CD4-positive, alpha-beta memory T cell (primary cell): Measurements from ENCODE around the gene UBAC1. TPM values are rescaled to one million over a fixed set of nuclear protein-coding genes. Genes with fewer than 3 reads are reported as not detected.

Experiments
- CTCF ChIA-PET: fragments of 350-600 bp; sonication (Branson Sonifier 250); formaldehyde crosslinking; loops from one replicate; lab custom pipeline; 2021; ENCODE audit warnings: inconsistent platforms; ENCODE audit not compliant: partially characterized antibody; lab: Charles Lee
- POLR2A ChIA-PET: fragments of 350-600 bp; sonication (Branson Sonifier 250); formaldehyde crosslinking; loops from one replicate; lab custom pipeline; 2021; ENCODE audit not compliant: partially characterized antibody; lab: Charles Lee
- DNase-seq, 5 donors: peaks; one replicate each; pipeline versions ENCODE4 v3.0.0 to v3.0.0-alpha.2; 2020 to 2022; ENCODE audit warnings: mixed read lengths in 1 of 5
- H3K27ac ChIP-seq: one replicate; pipeline ENCODE4 v1.7.0; 2013; ENCODE audit warnings: low read depth, low read length
- H3K27me3 ChIP-seq: 2 replicates; pipeline ENCODE4 v1.7.0; 2013; ENCODE audit warnings: mild to moderate bottlenecking, low read length, moderate library complexity; ENCODE audit not compliant: insufficient read depth
- H3K36me3 ChIP-seq: 2 replicates; pipeline ENCODE4 v1.7.0; 2013; ENCODE audit warnings: mild to moderate bottlenecking, low read length, moderate library complexity; ENCODE audit not compliant: insufficient read depth
- H3K4me1 ChIP-seq: 2 replicates; pipeline ENCODE4 v1.7.0; 2013; ENCODE audit warnings: mild to moderate bottlenecking, low read length, moderate library complexity; ENCODE audit not compliant: insufficient read depth
- H3K4me3 ChIP-seq, 2 donors: one replicate each; pipeline ENCODE4 v1.7.0; 2013; ENCODE audit warnings: low read length in 2 of 2, mild to moderate bottlenecking in 1 of 2
- H3K9me3 ChIP-seq, 2 donors: one replicate each; pipeline ENCODE4 v1.7.0; 2013; ENCODE audit warnings: low read length in 2 of 2, control low read depth in 1 of 2; ENCODE audit not compliant: control insufficient read depth in 1 of 2
- H3K27ac Mint-ChIP-seq, 7 donors: one replicate each; pipeline ENCODE4 v1.8.0; 2020 to 2021; ENCODE audit warnings: mixed read lengths in 7 of 7, mild to moderate bottlenecking in 6 of 7, inconsistent platforms in 3 of 7, moderate library complexity in 3 of 7
- H3K27me3 Mint-ChIP-seq, 2 donors: one replicate each; pipeline ENCODE4 v1.8.0; 2020 to 2021; ENCODE audit warnings: mixed read lengths in 2 of 2
- H3K36me3 Mint-ChIP-seq, 2 donors: one replicate each; pipeline ENCODE4 v1.8.0; 2020 to 2021; ENCODE audit warnings: mixed read lengths in 2 of 2, inconsistent platforms in 1 of 2, mild to moderate bottlenecking in 1 of 2
- H3K4me1 Mint-ChIP-seq, 4 donors: one replicate each; pipeline ENCODE4 v1.8.0; 2020 to 2021; ENCODE audit warnings: mixed read lengths in 4 of 4, mild to moderate bottlenecking in 1 of 4
- H3K4me3 Mint-ChIP-seq, 8 donors: one replicate each; pipeline ENCODE4 v1.8.0; 2020 to 2021; ENCODE audit warnings: mixed read lengths in 8 of 8, mild to moderate bottlenecking in 7 of 8, moderate library complexity in 6 of 8, inconsistent platforms in 3 of 8
- H3K9me3 Mint-ChIP-seq, 8 donors: one replicate each; pipeline ENCODE4 v1.8.0; 2020 to 2021; ENCODE audit warnings: mixed read lengths in 8 of 8, mild to moderate bottlenecking in 5 of 8, inconsistent platforms in 3 of 8, moderate library complexity in 1 of 8
- intact Hi-C: fragments of 100-400 bp; cut with micrococcal nuclease; formaldehyde crosslinking; loops from one replicate; pipeline ENCODE4 v1.15.1; 2023
- polyA plus RNA-seq, 2 donors: library from polyadenylated mRNA; unstranded; fragments of 300-500 nt; fragmentation: Illumina TruSeq; gene quantifications; one replicate each; pipeline ENCODE4 v1.2.3, GENCODE V29; 2021
- total RNA-seq, 2 experiments: library from RNA; stranded (reverse); gene quantifications; one replicate each; pipeline ENCODE4 v1.2.3, GENCODE V29; 2021

Gene UBAC1
- total and polyA plus RNA-seq, 4 experiments from 2014 or later = 23.0 to 32.8 (median 28.1) TPM

DNA sequence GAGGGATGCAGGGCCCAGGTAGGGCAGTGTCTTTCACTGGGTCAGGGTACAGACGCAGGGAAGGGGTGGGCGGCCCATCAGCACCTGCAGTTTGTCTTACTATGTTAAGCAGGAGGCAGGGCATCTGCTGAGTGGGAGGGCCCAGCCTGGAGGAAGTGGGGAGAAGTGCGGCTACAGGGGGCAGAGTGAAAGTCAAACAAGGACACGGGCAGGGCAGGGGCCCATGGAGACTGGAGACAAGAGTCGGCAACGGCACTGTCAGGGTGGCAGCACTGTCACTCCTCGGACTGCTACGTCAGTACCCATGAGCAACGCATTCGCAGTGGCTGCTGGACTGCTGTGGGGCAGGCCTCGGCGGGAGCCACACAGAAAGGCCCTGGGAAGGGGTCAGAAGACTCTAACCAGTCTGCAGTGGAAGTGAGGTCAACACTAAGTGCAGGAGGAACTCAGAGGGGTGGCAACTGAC lies 73.6 kb downstream of the UBAC1 start:
- ChIA-PET CTCF (interaction anchor here (1.0 to 1.7 kb wide), 2 partner anchors 11 to 13 kb away, joined by 3 read pairs; no protein-coding TSS in a partner anchor), POLR2A (no interaction called here)
- Histone ChIP-seq H3K27ac (peak overlapping the region; percentile 33), H3K9me3 (no peaks in the 10 kb centered on the region), H3K4me1 (peaks cover 74% of the 10 kb centered on the region), H3K27me3 (no peaks in the 10 kb centered on the region), H3K36me3 (no peaks in the 10 kb centered on the region), H3K4me3 (peak overlapping the region in 1 of 2 donors; percentile 6)
- H3K27ac Mint-ChIP-seq = peak overlapping the region; percentile 70 to 96 (median 92)
- H3K4me3 Mint-ChIP-seq = peak overlapping the region; percentile 71 to 86 (median 82)
- DNase-seq = peak; percentile 50 to 75 (median 67)
- peaks cover 62 to 98% (median 74%) of the 10 kb centered on the region in 4 donors for H3K4me1 Mint-ChIP-seq
- no peaks in the 10 kb centered on the region for H3K9me3 Mint-ChIP-seq
- H3K36me3 Mint-ChIP-seq = peaks cover 0 to 3% of the 10 kb centered on the region in 2 donors
- intact Hi-C loops = no loop called here
- H3K27me3 Mint-ChIP-seq = no peaks in the 10 kb centered on the region

DNA sequence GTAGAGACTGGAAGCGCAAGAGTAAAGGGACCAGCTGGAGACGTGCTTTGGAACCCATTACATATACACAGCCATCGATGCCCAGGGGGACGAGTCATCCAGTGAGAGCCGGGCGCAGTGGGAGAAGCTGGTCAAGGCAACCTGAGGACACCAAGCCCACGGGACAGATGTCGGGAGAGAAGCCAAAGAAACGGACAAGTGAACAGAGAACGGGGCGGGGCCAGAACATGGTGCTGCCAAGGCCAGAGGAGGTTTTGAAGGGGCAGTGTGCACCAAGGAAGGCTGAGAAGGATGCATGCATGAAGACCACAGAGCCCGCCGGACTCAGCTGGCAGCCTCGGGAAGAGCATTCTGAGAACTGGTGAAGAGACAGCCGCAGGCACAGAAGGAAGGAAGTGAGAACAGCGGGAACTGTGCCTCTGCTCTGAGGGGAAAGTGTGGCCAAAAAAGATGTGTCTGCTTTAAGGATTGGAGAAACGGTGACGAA lies 74.1 kb downstream of the UBAC1 start:
- POLR2A ChIA-PET = no interaction called here
- Mint-ChIP-seq H3K4me3 (peak overlapping the region; percentile 71 to 86 (median 82)), H3K9me3 (no peaks in the 10 kb centered on the region), H3K27me3 (no peaks in the 10 kb centered on the region), H3K36me3 (peaks cover 0 to 3% of the 10 kb centered on the region in 2 donors), H3K4me1 (peaks cover 60 to 99% (median 72%) of the 10 kb centered on the region in 4 donors), H3K27ac (peak overlapping the region; percentile 70 to 96 (median 92))
- no peaks in the 10 kb centered on the region for H3K27me3 ChIP-seq
- peak overlapping the region in 1 of 2 donors; percentile 6 for H3K4me3 ChIP-seq
- peak overlapping the region; percentile 33 for H3K27ac ChIP-seq
- CTCF ChIA-PET = no interaction called here
- H3K4me1 ChIP-seq = peaks cover 74% of the 10 kb centered on the region
- no peak for DNase-seq
- intact Hi-C loops = no loop called here
- no peaks in the 10 kb centered on the region for H3K36me3 ChIP-seq
- H3K9me3 ChIP-seq = no peaks in the 10 kb centered on the region

DNA sequence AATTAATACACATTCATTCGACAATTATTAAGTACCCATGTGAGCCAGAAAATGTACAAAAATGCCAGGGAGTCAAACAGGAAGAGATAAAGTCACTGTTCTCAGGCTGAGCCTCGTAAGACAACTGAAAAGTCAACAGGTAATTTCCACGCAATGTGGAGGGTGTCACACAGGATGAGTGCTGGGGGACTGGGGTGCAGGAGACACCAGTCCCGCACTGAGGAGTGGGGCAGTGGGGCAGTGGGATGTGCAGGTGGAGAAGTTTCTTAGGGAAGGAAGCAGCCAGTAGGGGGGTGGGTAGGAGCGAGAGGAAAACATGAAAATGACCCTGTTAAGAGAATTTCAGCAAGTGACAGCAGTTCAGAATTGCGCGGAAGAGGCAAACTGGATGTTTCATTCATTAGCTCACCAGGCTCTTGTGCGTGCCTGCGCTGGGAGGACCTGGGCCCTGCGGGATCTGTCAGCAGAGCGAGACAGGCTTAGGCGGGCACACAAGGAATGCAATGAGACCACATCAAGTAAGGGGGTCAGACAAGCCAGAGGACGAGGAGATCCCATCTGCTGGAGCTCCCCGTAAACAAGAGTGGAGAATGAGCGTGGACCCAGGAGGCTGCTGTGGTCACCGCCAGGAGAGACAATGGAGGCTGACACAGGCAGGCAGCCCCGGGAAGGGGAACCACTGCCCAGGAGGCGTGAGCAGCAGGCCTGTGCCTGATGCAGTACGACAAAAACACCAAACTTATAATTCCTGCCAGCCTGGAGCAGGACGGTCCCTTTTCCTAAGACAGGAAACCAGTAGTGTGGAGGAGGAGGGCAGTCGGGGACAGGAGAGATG lies 74.8 kb downstream of the UBAC1 start:
- Histone ChIP-seq H3K36me3 (no peaks in the 10 kb centered on the region), H3K4me3 (no peak overlapping the region), H3K4me1 (peaks cover 72% of the 10 kb centered on the region), H3K27me3 (no peaks in the 10 kb centered on the region), H3K9me3 (no peaks in the 10 kb centered on the region), H3K27ac (peak overlapping the region; percentile 33)
- H3K4me1 Mint-ChIP-seq = peaks cover 56 to 92% (median 66%) of the 10 kb centered on the region in 4 donors
- POLR2A ChIA-PET = no interaction called here
- H3K36me3 Mint-ChIP-seq = peaks cover 2 to 3% of the 10 kb centered on the region in 2 donors
- no peak for DNase-seq
- no peaks in the 10 kb centered on the region for H3K9me3 Mint-ChIP-seq
- peak overlapping the region; percentile 34 to 96 (median 93) for H3K27ac Mint-ChIP-seq
- intact Hi-C loops = no loop called here
- CTCF ChIA-PET = no interaction called here
- no peaks in the 10 kb centered on the region for H3K27me3 Mint-ChIP-seq
- H3K4me3 Mint-ChIP-seq = peak overlapping the region; percentile 11 to 86 (median 82)

DNA sequence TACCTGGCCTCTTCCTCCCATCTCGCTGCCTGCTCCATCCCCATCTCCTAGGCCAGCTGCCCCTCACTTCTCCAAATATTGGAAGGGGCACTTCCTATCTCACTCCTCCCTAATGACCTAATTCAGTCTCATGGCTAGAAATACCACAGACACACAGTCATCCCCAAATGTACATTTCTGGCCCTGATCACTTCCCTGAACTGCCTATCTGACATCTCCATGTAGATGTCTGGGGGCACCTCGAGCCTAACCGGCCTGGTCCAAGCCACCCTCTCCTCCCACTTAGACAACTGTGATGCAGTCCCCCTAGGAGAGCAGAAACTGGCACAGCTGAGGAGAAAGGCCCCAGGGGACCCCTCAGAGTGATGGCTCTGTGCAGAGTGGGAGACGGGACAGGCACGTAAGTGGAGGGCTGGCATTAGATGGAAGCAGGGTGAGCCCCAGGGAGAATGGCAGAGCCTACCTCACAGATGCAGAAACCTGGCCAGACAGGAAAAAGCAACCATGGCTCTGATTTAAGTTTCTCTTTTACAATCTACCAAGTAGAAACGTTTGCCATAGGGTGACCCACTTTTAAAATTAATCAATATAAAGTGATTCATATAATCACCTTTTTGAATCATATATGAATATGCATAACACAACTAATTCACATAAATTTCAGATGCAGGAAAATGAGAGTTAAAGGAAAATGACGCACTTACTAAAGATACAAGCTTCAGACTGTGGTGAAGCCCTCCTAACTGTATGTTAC lies 75.9 kb downstream of the UBAC1 start:
- H3K27me3 ChIP-seq = no peaks in the 10 kb centered on the region
- no peaks in the 10 kb centered on the region for H3K36me3 ChIP-seq
- H3K27ac ChIP-seq = no peak overlapping the region
- peak overlapping the region; percentile 34 to 96 (median 93) for H3K27ac Mint-ChIP-seq
- peaks cover 3% of the 10 kb centered on the region in 2 donors for H3K36me3 Mint-ChIP-seq
- CTCF ChIA-PET = no interaction called here
- H3K4me1 ChIP-seq = peaks cover 63% of the 10 kb centered on the region
- DNase-seq = no peak
- no peaks in the 10 kb centered on the region for H3K27me3 Mint-ChIP-seq
- H3K9me3 ChIP-seq = no peaks in the 10 kb centered on the region
- H3K4me1 Mint-ChIP-seq = peaks cover 50 to 81% (median 62%) of the 10 kb centered on the region in 4 donors
- H3K4me3 ChIP-seq = no peak overlapping the region
- POLR2A ChIA-PET = no interaction called here
- peak overlapping the region in 7 of 8 donors; percentile 40 to 83 (median 71) for H3K4me3 Mint-ChIP-seq
- intact Hi-C loops = no loop called here
- no peaks in the 10 kb centered on the region for H3K9me3 Mint-ChIP-seq

DNA sequence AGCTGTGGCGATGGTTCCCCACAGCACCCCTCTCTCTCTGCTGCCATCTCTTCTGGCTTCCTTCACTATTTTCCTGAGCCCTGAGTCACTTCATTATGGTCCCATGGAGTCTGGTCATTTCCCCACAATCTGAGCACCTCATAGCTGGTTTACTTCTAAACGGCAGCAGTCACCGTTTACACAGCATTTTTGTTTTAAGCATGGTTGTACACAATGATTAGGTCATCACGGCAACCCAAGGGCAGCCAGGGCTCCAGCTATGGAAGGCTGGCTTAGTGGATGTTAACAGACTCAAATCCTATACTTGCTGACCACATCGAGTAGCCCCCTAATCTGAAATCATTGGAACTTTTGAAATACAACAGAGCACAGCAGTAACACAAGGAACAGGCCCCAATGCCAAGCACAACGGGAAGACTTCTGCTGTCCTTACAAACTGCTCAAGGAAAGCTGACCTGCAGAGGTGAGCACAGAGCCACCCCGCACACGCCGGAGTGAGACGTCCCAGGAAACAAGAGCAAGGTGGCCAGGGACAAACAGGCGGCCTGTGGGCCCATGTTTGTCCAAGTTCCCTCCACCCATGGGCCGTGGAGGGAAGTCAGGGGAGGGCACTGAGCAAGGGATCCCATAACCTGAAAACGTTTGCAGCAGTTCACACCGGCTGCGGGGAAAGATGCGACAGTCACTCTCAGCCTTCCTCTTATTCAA lies 76.7 kb downstream of the UBAC1 start:
- Mint-ChIP-seq H3K9me3 (no peaks in the 10 kb centered on the region), H3K27me3 (no peaks in the 10 kb centered on the region), H3K27ac (peak overlapping the region; percentile 25 to 94 (median 62)), H3K4me3 (peak overlapping the region in 4 of 8 donors; percentile 9 to 44 (median 31)), H3K4me1 (peaks cover 47 to 73% (median 62%) of the 10 kb centered on the region in 4 donors), H3K36me3 (peaks cover 3% of the 10 kb centered on the region in 2 donors)
- no peaks in the 10 kb centered on the region for H3K9me3 ChIP-seq
- H3K36me3 ChIP-seq = no peaks in the 10 kb centered on the region
- POLR2A ChIA-PET = no interaction called here
- CTCF ChIA-PET = no interaction called here
- H3K4me1 ChIP-seq = peaks cover 63% of the 10 kb centered on the region
- H3K27ac ChIP-seq = no peak overlapping the region
- H3K27me3 ChIP-seq = no peaks in the 10 kb centered on the region
- H3K4me3 ChIP-seq = no peak overlapping the region
- DNase-seq = no peak
- intact Hi-C loops = no loop called here

DNA sequence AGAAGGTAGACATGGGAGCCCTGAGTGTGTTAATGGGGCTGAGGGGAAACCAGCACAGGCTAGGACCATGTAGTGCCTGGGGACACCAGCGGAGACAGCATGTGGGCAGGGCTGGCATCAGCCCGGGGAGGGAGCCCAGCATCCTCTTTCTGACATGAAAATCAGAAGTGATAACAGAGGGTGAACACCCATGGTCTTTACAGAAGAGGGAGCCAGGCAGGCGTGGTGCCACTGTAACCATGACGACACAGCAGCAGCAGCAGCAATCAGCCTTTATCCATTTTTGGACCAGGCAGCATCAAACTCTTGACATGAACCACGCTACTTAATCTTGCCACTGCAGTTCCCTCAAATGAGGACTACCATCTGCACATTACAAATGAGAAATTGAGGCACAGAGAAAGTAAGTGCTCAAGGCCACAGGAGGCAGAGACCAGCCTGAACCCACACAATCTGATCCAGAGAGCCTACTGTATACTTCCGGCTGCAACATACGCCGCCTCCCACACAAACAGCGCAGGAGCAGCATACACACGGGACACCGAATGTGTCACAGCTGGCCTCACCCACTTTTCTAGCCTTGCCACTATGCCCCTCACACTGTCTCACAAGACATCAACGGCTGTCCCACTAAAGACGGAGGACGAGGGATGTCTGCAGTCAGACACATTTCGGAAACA lies 77.6 kb downstream of the UBAC1 start:
- Histone ChIP-seq H3K27me3 (no peaks in the 10 kb centered on the region), H3K4me1 (peaks cover 55% of the 10 kb centered on the region), H3K36me3 (no peaks in the 10 kb centered on the region), H3K4me3 (no peak overlapping the region), H3K9me3 (no peaks in the 10 kb centered on the region), H3K27ac (no peak overlapping the region)
- Mint-ChIP-seq H3K27me3 (no peaks in the 10 kb centered on the region), H3K4me3 (peak overlapping the region in 3 of 8 donors; percentile 3 to 29 (median 29)), H3K4me1 (peaks cover 49 to 70% (median 63%) of the 10 kb centered on the region in 4 donors), H3K9me3 (no peaks in the 10 kb centered on the region), H3K36me3 (peaks cover 3 to 6% of the 10 kb centered on the region in 2 donors), H3K27ac (peak overlapping the region in 6 of 7 donors; percentile 48 to 86 (median 76))
- peak in 4 of 5 donors; percentile 10 to 41 (median 26) for DNase-seq
- CTCF ChIA-PET = no interaction called here
- intact Hi-C loops = no loop called here
- POLR2A ChIA-PET = no interaction called here
